Anterior cingulate cortex (tissue), 58 donors: ENCODE data around the gene PDLIM5.
A peak's percentile ranks its signal among the peaks of the same experiment; 100 is the strongest.
"Not testable (repeated sequence)": the region's sequence is repeated elsewhere in the genome, so short reads cannot be mapped to it uniquely, and the experiment has no call there.

Experiments used
- DNase-seq, 58 donors: peaks; one replicate each; lab custom pipeline; 2025; lab: John Stamatoyannopoulos, UW

Gene PDLIM5

DNA sequence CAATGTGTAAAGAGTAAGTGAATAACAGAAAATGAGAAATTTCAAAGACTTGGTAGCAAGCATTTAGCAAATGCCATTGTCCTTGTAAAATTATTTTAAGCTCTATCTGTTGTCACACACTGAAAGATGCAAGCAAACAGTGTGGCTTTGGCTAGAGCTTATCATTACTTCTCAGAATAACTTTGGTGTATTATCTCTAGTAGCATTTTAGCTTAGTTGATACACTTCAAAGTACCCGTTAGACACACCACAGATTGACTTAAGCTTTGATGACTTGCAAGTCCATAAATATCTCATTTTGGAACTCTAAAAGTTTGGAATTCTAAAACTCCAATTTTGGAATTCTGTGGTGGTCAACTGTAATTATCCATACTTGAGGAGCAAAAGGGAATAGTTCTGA is 98.6 kb downstream of the PDLIM5 start:
- no peak for DNase-seq

DNA sequence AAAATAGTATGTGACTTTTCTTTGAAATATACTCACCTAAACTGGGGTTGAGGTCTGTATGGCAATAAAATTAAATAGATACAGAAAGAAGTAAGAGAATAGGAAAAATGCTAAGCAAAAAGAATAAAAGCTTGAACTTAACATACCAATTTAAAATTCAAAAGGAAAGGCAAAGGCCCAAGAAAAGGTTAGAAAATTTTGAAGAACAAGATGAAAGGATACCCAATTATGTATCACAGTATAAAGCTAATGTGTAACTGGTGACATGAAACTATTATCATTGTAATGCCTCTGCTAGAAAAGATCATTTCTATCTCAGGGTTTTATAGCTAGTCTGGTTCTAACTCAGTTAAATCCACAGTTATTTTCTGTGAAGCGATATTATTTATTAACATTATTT is 99.1 kb downstream of the PDLIM5 start:
- DNase-seq, result no peak

DNA sequence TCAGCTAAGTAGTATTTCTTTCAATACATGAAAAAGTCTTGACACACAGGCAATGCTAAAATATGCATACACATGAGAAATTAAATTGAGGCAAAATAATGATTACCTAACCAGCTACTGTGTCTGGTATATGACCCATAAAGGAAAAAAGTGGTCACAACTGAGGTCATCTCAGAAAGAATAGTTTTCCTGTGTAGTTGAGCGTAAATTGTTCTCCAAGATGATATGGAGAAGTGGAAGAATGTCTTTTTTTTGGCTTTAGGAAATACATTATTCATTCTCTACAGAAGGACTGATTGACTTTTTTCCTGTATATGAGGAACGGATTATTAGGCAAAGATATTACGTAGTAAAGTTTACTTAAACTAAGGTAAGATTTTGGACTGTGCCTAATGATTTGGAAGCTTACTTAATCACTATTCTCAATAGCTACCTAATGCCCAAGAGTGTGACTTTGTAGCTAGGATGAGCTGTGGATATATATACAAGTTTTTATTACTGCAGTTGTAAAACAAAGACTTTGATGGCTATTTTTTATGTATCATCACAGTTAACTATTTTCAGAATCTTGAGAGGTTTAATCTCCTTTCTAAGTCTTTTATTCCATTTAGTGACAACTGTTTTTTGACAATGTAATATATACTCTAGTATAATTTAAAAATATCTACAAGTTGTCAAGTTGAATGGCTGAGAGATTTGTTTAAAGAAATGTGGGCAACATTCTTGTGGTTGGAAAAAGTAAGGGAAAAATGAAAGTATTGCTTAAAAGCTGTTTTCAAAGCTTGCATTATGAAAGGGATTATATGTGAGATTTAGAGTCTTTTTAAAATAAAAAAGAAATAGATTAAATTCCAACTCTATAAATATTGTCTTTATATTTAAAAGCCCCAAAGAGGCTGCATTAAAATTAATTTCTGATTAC is 100.2 kb downstream of the PDLIM5 start:
- DNase-seq, result no peak

DNA sequence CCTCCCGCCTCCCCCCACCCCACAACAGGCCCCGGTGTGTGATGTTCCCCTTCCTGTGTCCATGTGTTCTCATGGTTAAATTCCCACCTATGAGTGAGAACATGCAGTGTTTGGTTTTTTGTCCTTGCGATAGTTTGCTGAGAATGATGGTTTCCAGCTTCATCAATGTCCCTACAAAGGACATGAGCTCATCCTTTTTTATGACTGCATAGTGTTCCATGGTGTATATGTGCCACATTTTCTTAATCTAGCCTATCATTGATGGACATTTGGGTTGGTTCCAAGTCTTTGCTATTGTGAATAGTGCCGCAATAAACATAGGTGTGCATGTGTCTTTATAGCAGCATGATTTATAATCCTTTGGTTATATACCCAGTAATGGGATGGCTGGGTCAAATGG is 104.3 kb downstream of the PDLIM5 start:
- DNase-seq, result not testable (repeated sequence)

DNA sequence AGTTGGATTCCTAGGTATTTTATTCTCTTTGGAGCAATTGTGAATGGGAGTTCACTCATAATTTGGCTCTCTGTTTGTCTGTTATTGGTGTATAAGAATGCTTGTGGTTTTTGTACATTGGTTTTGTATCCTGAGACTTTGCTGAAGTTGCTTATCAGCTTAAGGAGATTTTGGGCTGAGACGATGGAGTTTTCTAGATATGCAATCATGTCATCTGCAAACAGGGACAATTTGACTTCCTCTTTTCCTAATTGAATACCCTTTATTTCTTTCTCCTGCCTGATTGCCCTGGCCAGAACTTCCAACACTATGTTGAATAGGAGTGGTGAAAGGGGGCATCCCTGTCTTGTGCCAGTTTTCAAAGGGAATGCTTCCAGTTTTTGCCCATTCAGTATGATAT is 105.9 kb downstream of the PDLIM5 start:
- not testable (repeated sequence) for DNase-seq

DNA sequence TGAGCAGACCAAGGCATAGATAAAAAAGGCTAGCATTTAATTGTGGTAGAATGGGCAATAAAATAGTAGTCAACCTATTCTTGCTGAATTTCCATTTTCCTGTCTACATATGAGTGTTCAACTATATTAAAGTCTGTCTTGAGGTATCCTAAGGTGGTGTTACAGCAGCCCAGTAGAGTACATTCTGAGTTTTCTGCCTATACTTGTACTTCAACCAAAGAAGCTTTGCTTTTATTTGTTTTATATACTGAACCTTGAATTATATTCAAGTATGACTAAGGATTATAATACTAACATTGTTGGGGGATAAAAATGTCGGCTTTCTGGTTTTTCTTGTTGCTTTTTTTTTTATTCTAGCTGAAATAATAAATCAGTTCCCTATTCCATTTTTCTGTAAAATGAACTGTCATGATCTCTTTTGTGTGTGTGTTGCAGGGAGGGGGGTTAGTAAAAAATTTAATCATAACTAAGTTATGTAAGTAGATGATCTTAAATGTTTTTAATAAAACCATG is 106.7 kb downstream of the PDLIM5 start:
- no peak for DNase-seq

DNA sequence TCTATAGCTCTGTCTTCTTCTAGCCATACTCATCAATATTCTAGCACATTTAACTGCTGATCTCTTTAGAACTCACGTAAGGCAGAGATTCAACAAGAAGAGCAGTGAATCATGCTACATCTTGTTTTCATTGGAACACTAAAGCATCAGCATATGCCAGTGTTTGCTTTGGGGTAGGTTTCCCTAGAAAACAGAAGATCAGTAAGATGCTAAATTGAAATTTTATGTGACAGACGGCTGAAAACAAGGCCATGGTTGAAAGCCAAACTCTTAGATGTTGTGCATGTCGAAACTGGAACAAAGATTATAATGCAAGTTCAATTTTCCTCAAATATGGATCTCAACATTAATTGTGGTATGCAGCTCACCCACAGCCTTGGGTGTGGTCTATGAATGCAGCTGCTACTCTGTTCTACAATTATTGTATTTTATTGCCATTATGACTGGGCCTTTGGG is 107.6 kb downstream of the PDLIM5 start:
- peak in 1 of 58 donors; percentile 17 for DNase-seq

DNA sequence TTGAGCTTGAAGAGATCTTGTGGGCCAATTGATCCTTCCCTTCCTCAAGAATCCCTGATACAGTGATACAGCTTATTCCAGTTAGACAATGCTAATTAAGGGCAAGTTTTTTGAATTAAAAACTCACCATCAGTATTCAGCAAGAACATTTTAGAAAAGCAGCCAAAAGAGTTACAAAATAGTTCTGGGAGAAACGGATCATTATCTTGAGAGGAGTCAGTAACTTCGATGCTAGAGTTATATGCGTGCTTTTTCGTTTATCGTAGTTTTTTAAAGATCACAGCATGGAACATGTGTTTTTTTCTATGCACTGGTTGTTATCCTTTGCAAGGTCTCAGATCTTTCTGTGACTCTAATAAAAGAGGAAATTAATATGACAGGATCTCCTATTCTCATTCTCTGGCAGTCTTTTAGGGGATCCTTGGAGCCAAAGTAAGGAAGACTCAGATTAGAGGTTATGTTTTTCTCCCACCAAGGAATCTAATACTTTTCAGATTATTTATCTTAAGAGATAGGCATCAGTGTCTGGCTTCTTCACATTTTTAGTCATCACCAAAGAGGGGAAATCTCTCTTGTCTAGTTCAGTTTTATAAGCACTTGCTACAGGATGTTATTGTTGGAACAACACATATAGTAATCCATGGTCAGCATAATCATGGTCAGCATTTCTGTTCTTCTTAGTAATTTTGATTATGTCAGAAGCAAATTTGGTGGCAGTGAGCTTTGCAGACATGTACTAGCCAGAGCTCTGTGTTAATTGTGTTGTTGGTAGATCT is 109.7 kb downstream of the PDLIM5 start:
- DNase-seq, result no peak

DNA sequence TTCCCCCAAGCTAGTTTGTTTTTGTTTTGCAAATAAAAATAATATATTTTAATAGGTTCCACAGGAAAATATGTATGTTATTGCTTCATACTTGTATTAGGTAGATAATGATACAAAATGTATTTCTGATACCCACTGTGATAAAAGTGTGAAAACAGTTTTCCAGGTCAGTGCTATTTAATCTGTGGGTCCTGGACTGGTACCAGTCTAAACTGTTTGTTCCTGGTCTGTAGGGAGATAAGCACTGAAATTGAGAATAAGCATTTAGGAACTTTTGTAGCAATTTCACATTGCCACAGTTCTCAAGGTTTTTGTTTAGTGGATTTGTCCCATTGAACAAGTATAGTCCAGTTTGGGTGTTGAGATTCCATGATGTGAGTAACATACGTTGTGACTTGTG is 110.5 kb downstream of the PDLIM5 start:
- DNase-seq, result no peak

DNA sequence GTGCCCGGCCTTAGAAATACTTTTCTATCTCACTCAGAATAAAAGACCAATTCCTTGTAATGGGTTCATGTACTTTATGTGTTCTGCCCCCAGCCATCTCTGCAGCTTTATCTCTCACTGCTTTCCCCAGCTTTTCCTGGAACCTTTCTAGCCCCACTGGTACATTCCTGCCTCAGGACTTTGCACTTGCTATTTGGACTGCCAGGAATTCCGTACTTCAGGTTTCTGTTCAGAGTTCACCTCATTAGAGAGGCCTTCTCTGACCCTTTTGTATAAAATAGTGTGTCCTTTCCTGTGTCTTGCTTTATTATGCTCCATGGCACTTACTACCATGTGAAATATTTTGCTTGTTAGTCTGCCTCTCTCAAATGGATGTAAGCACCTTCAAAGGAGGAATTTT is 112.5 kb downstream of the PDLIM5 start:
- DNase-seq, result no peak

DNA sequence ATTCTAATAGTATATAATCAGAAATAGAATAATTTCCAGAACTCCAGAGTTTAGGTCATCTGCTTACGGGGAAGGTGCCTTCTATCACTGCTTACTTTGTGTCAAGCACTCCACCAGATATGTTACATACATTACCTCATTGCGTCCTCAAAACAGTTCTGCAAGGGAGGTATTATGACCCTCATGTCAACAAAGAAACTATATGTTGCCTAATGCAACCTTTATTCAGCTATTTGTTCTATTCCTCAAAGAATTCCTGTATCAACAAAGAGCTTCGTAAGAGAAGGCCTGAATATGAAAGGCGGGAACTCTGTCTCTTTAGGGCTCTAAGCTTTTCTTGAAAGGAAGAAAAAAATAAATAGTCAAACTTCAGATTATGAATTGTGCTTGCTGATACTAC is 114.7 kb downstream of the PDLIM5 start:
- no peak for DNase-seq

DNA sequence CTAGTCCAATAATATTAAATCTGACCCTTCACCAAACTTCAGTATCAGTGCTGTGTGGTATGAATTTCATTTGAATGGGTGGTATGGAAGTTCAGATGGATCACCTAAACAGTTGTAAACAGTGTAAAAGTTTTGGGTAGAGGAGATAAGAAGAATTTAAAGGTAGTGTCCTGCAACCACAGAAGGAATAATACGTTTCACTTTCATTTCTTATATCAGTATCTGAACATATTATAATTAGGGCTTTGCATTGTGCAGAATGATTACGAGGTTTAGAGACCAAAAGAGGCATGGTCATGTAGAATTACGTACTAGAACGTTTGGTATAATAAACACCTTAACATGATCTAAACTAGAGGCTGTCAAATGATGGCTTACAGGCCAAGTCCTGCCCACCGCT is 116.1 kb downstream of the PDLIM5 start:
- no peak for DNase-seq

DNA sequence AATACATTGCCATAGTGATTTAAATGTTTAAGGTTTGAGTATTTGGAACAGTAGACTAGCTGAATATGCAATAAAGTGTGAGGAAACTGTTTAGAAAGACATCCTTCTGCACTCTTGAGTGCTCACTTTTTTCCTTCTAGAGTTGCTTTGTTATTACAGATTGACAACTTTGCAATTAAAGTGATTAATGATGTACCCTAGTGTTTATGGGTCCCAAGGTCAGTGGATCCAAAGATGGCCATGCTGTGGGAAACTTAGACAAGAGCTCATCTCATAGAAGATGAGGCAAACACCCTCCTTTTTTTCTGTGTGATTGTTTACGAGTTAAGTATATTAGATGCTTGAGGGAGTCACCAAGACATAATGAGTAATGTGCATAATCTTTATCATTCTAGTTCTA is 118.8 kb downstream of the PDLIM5 start:
- no peak for DNase-seq

DNA sequence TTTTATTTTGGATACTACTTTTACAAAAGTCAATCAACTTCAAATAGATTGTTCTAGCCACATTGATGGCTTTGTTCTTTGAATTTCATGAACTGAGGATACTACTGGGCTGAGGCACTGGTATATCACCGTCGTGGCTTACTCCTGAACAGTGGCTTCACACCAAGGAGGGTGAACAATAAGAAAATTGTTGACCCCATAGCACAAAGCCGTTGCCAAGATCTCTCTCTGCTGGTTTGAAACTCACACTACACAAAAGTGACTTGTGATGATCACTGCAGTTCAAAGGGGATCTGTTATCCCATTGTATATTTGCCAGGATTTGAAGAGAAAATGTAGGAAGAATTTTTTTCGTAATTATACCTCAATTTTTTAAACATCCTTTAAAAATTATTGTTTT is 119.6 kb downstream of the PDLIM5 start:
- DNase-seq, result peak in 2 of 58 donors; percentile 2 to 22

DNA sequence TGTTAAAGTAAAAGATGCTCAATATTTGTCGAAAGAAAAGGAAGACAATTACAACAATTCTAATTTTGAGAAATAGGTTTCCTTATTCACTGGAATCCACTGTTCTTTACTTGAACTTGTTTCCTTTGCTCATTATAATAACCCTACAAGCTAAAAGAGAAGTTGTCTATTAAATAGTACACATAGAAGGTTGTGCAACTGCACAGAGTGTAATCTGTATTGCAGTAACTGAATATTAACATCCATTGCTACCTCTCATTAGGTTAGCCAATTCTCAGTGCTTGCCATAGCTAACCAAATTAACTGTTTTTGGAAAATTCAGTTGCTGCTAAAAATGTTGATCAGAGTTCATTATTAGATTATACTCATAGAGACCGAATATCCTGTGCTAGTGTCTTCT is 120.0 kb downstream of the PDLIM5 start:
- DNase-seq, result no peak

DNA sequence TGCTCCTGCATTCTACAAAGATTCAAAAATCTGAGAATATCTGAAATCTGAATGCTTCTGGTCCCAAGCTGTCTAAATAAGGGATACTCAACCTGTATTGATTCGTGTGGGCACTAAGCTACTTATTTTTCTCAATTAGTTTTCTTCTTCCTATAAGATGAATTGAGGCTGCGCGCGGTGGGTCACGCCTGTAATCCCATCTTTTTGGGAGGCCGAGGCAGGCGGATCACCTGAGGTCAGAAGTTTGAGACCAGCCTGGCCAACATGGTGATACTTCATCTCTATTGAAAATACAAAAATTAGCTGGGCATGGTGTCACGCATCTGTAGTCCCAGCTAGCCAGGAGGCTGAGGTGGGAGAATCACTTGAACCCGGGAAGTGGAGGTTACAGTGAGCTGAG is 122.3 kb downstream of the PDLIM5 start:
- DNase-seq, result no peak

DNA sequence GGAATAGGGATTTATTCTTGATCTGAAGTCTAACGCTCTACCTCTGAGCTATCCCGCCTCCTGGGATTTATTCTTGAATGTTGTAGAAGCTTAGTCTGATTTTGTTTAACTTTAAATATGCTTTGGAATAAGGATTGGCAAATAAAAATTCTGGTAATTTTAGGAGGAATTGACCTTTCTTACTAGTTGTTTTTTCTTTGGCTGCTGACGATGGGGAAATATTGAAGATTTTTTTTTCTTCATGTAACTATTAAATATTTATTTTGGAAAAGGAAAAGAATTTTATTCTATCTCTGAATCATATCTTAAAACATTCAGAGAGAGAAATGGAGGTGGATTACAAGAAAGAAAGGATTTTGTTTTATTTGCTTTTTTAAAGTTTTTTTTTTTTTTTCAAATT is 122.9 kb downstream of the PDLIM5 start:
- no peak for DNase-seq

DNA sequence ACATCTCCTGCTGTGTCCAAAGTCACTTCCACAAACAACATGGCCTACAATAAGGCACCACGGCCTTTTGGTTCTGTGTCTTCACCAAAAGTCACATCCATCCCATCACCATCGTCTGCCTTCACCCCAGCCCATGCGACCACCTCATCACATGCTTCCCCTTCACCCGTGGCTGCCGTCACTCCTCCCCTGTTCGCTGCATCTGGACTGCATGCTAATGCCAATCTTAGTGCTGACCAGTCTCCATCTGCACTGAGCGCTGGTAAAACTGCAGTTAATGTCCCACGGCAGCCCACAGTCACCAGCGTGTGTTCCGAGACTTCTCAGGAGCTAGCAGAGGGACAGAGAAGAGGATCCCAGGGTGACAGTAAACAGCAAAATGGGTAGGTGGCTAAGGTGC is 123.9 kb downstream of the PDLIM5 start:
- DNase-seq, result peak in 5 of 58 donors; percentile 1 to 33 (median 9)

DNA sequence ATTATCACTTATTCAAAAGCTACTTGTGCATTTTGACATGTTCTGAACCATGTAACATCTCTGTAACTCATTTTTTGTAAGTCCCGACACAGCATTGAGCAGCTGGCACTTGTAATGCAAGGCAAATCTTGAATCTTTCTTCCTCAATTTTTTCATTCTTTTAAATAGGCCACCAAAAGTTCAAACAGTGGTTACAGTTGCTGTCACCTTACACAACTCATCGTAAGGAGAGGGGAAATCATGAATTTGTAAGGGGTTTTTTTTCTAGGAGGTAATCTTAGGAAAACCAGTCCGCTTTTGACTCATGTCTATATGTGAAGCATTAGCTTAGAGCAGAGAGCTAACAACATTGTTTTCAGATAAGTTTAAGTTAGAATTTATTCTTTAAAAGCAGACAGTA is 124.5 kb downstream of the PDLIM5 start:
- no peak for DNase-seq

DNA sequence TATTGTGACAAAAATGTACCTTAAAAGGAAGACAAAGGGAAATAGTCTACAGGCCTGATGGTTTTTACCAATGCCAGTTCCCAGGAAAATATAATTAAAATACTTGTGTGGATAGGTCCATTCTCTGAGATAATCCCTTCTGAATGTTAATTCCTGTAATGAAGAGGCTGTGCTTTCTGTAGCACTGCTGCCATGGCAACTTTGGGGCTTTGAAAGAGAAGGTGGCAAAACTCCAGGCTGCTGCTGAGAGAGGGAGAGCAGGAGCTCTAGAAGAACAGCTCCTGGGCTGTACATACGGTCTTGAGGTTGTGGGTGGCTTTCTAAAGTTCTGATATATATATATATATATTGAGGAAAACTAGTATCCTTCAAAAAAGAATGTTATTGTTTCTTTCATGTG is 125.4 kb downstream of the PDLIM5 start:
- peak in 54 of 58 donors; percentile 5 to 88 (median 48) for DNase-seq

DNA sequence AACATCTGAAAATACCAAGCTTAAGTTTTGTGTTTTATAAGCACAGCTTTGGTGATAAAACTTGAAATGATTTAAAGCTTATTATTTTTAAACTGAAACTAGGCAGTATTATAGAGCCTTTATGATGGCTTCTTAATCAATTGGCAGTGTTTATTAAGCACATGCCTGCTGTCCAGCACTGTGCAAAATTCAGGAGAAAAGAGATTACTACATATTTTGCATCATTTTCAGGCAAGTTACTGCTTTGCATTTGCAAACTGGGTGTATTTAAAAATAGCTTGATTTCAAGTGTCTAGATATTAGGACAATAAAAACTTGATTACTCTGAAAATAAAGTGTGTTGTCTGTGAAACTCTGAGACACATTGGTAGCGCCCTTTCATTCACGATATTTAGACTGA is 126.5 kb downstream of the PDLIM5 start:
- DNase-seq, result no peak
